A673 (cell line): ENCODE measurements around the gene DAP3. TPM values are rescaled to one million over a fixed set of nuclear protein-coding genes. Genes with fewer than 3 reads are reported as not detected.
A peak's percentile ranks its signal among the peaks of the same experiment; 100 is the strongest.
"Not testable (repeated sequence)": the region's sequence is repeated elsewhere in the genome, so short reads cannot be mapped to it uniquely, and the experiment has no call there.

Source experiments
- Bru-seq: library from RNA; stranded (reverse); fragments of 400-500 nt; gene quantifications from one replicate; lab custom pipeline; 2021; lab: Mats Ljungman, UMichigan
- BruChase-seq, 2 experiments: library from RNA; stranded (reverse); fragments of 400-500 nt; gene quantifications; one replicate each; lab custom pipeline; 2021; lab: Mats Ljungman, UMichigan
- BruUV-seq: library from RNA; stranded (reverse); fragments of 400-500 nt; replicated peaks from 2 replicates; lab custom pipeline; 2021; lab: Mats Ljungman, UMichigan
- CTCF ChIA-PET: fragments of 300-600 bp; sonication (Branson Sonifier 250); formaldehyde crosslinking; loops from one replicate; lab custom pipeline; 2022; ENCODE audit warnings: antibody characterized with exemption; lab: Charles Lee
- POLR2A ChIA-PET: fragments of 300-600 bp; sonication (Branson Sonifier 250); formaldehyde crosslinking; loops from one replicate; lab custom pipeline; 2022; ENCODE audit warnings: antibody characterized with exemption; ENCODE audit not compliant: low non-redundant PET; lab: Charles Lee
- DNase-seq: peaks from one replicate; pipeline ENCODE4 v3.0.0-alpha.2; 2015; ENCODE audit warnings: low spot score
- H3K27ac ChIP-seq: fragments of 200-600 bp; sonication (generic); 2 replicates; pipeline ENCODE4 v1.5.1; 2016; ENCODE audit warnings: mixed run types, low read depth, mild to moderate bottlenecking, mixed read lengths, antibody characterized with exemption, low read length; ENCODE audit not compliant: poor library complexity, severe bottlenecking
- H3K27me3 ChIP-seq: fragments of 200-600 bp; sonication (generic); replicated peaks from 2 replicates; pipeline ENCODE4 v1.6.1; 2017; ENCODE audit warnings: mixed run types, low read depth, mild to moderate bottlenecking, mixed read lengths, antibody characterized with exemption, low read length; ENCODE audit not compliant: insufficient read depth, poor library complexity
- H3K36me3 ChIP-seq: fragments of 200-600 bp; sonication (generic); 2 replicates; pipeline ENCODE4 v1.6.1; 2016; ENCODE audit warnings: mixed run types, mild to moderate bottlenecking, mixed read lengths, antibody characterized with exemption, low read length; ENCODE audit not compliant: insufficient read depth, poor library complexity, severe bottlenecking
- H3K4me1 ChIP-seq: fragments of 200-600 bp; sonication (generic); 2 replicates; pipeline ENCODE4 v1.6.1; 2017; ENCODE audit warnings: mixed run types, mild to moderate bottlenecking, mixed read lengths, antibody characterized with exemption, low read length; ENCODE audit not compliant: insufficient read depth, poor library complexity, severe bottlenecking
- H3K4me3 ChIP-seq: fragments of 200-600 bp; sonication (generic); 2 replicates; pipeline ENCODE4 v1.5.1; 2016; ENCODE audit warnings: low read depth, mixed run types, mild to moderate bottlenecking, mixed read lengths, low read length; ENCODE audit not compliant: poor library complexity, severe bottlenecking
- H3K9me3 ChIP-seq: fragments of 200-600 bp; sonication (generic); 2 replicates; pipeline ENCODE4 v1.6.1; 2016; ENCODE audit warnings: mixed run types, low read depth, mild to moderate bottlenecking, mixed read lengths, antibody characterized with exemption, low read length; ENCODE audit not compliant: poor library complexity, severe bottlenecking
- CTCF ChIP-seq: fragments of 300-800, 200-600 bp; sonication (generic); conservative IDR thresholded peaks from 2 replicates; pipeline ENCODE4 v1.5.1; 2017; ENCODE audit warnings: low read depth, mild to moderate bottlenecking, antibody characterized with exemption, low read length, moderate library complexity, mixed read lengths
- EZH2 ChIP-seq: fragments of 200-600 bp; sonication (generic); IDR thresholded peaks from 2 replicates; pipeline ENCODE4 v1.6.1; 2017; ENCODE audit warnings: borderline replicate concordance, low read depth, mild to moderate bottlenecking, mixed read lengths, antibody characterized with exemption, low read length; ENCODE audit not compliant: poor library complexity, severe bottlenecking
- intact Hi-C: fragments of 100-400 bp; cut with micrococcal nuclease; formaldehyde crosslinking; loops from one replicate; pipeline ENCODE4 v1.10.0; 2022; ENCODE audit not compliant: unreplicated experiment
- long read RNA-seq: library from polyadenylated mRNA; stranded (forward); transcript quantifications from one replicate; pipeline ENCODE4 v2.0.0, GENCODE V29; 2022
- total RNA-seq: library from RNA; stranded (reverse); gene quantifications from 2 replicates; pipeline ENCODE4 v1.2.3, GENCODE V29; 2021

Gene DAP3
- 183 and 205 TPM in 2 replicates for total RNA-seq
- Bru-seq, nascent RNA, result percentile 89 among the genes with signal in this experiment
- percentile 90 among the genes with signal in this experiment for BruChase-seq, experiment 1, labeled RNA remaining after a 2-hour chase
- percentile 91 among the genes with signal in this experiment for BruChase-seq, experiment 2, labeled RNA remaining after a 6-hour chase
- long read RNA-seq, transcript DAP3-201 (13 exons, 1,649 nt), result minor isoform, 32 of 211 reads
- long read RNA-seq, transcript DAP3-225 (12 exons, 1,894 nt), result minor isoform, 9 of 211 reads
- long read RNA-seq, transcript DAP3-203 (12 exons, 1,470 nt), result minor isoform, 8 of 211 reads
- long read RNA-seq, transcript DAP3-202 (13 exons, 2,089 nt), result major isoform, 91 of 211 reads
- long read RNA-seq, partial matches to known transcripts, result 12 of 211 reads
- long read RNA-seq, other reads (novel, unspliced or antisense), result 59 of 211 reads

- BruUV-seq, result TSS peak; percentile 34
- Histone ChIP-seq H3K4me3 (peak within 1 kb of the TSS; percentile 91), H3K36me3 (peaks cover 32% of the 10 kb centered on the region), H3K27ac (peak within 1 kb of the TSS; percentile 100), H3K9me3 (peaks cover 14% of the 10 kb centered on the region)
- H3K4me1 ChIP-seq, H3K27me3 ChIP-seq, intact Hi-C loops, POLR2A ChIA-PET, DNase-seq, CTCF ChIA-PET: not testable (repeated sequence)
Observed at GRCh38 chr1:155689081-155689607, at the start of gene DAP3. DAP3 (plus strand) TSS chr1:155689091; CDS start chr1:155709780, 20,689 bp downstream.

GRCh38 chr1:155640367-155640766, 48.5 kb upstream of the DAP3 start:
- TF ChIP-seq CTCF (no peak), EZH2 (no peak)
- intact Hi-C loops, result loop anchor here (10.0 kb wide), 1 partner anchor 46 kb away; no protein-coding TSS in a partner anchor
- BruUV-seq, result no TSS peak
- CTCF ChIA-PET, result no interaction called here
- H3K4me3 ChIP-seq, result no peak overlapping the region
- POLR2A ChIA-PET, result no interaction called here
- peaks cover 38% of the 10 kb centered on the region for H3K9me3 ChIP-seq
- DNase-seq, result no peak
- H3K4me1 ChIP-seq, result no peaks in the 10 kb centered on the region
- no peaks in the 10 kb centered on the region for H3K27me3 ChIP-seq
- no peak overlapping the region for H3K27ac ChIP-seq
- no peaks in the 10 kb centered on the region for H3K36me3 ChIP-seq

GRCh38 chr1:155642559-155643180, 46.2 kb upstream of the DAP3 start:
- BruUV-seq, H3K27me3 ChIP-seq, H3K4me1 ChIP-seq, CTCF ChIA-PET, H3K36me3 ChIP-seq, H3K4me3 ChIP-seq, H3K27ac ChIP-seq: not testable (repeated sequence)
- peak; percentile 36 for DNase-seq
- POLR2A ChIA-PET, result interaction anchor here (0.6 kb wide), 1 partner anchor 63 kb away, joined by 12 read pairs; no protein-coding TSS in a partner anchor
- peaks cover 38% of the 10 kb centered on the region for H3K9me3 ChIP-seq
- intact Hi-C loops, result loop anchor here (10.0 kb wide), 1 partner anchor 48 kb away; no protein-coding TSS in a partner anchor

GRCh38 chr1:155643230-155643629, 45.7 kb upstream of the DAP3 start:
- no peak overlapping the region for H3K27ac ChIP-seq
- no peaks in the 10 kb centered on the region for H3K36me3 ChIP-seq
- BruUV-seq, result no TSS peak
- CTCF ChIA-PET, result no interaction called here
- peaks cover 8% of the 10 kb centered on the region for H3K4me1 ChIP-seq
- no peak for TF ChIP-seq EZH2
- TF ChIP-seq CTCF, result no peak
- no peak for DNase-seq
- no peak overlapping the region for H3K4me3 ChIP-seq
- H3K27me3 ChIP-seq, result no peaks in the 10 kb centered on the region
- POLR2A ChIA-PET, result no interaction called here
- intact Hi-C loops, result loop anchor here (10.0 kb wide), 1 partner anchor 48 kb away; no protein-coding TSS in a partner anchor
- H3K9me3 ChIP-seq, result peaks cover 38% of the 10 kb centered on the region
